Endothelial cell (in vitro differentiated cells): Measurements from ENCODE around the gene CEP170B. TPM values are rescaled to one million over a fixed set of nuclear protein-coding genes. Genes with fewer than 3 reads are reported as not detected.

Source experiments
- DNase-seq: peaks from one replicate; pipeline ENCODE4 v3.0.0; 2021; ENCODE audit warnings: low spot score
- H3K27ac Mint-ChIP-seq: one replicate; pipeline ENCODE4 v1.8.0; 2021; ENCODE audit warnings: mixed read lengths, inconsistent platforms; ENCODE audit not compliant: unreplicated experiment
- H3K27me3 Mint-ChIP-seq: one replicate; pipeline ENCODE4 v1.8.0; 2021; ENCODE audit warnings: mild to moderate bottlenecking, moderate library complexity, mixed read lengths, inconsistent platforms; ENCODE audit not compliant: unreplicated experiment
- H3K36me3 Mint-ChIP-seq: one replicate; pipeline ENCODE4 v1.8.0; 2021; ENCODE audit warnings: mild to moderate bottlenecking, low read depth, mixed read lengths, inconsistent platforms; ENCODE audit not compliant: unreplicated experiment
- H3K4me1 Mint-ChIP-seq: one replicate; pipeline ENCODE4 v1.8.0; 2021; ENCODE audit warnings: mild to moderate bottlenecking, mixed read lengths, inconsistent platforms; ENCODE audit not compliant: unreplicated experiment
- H3K4me3 Mint-ChIP-seq: one replicate; pipeline ENCODE4 v1.8.0; 2021; ENCODE audit warnings: mild to moderate bottlenecking, mixed read lengths, inconsistent platforms; ENCODE audit not compliant: unreplicated experiment
- H3K9me3 Mint-ChIP-seq: one replicate; pipeline ENCODE4 v1.8.0; 2021; ENCODE audit warnings: mixed read lengths, inconsistent platforms; ENCODE audit not compliant: unreplicated experiment
- CTCF ChIP-seq: fragments of 200-600 bp; sonication (generic); IDR thresholded peaks from one replicate; pipeline ENCODE4 v1.5.0; 2021; ENCODE audit warnings: antibody characterized with exemption; ENCODE audit not compliant: unreplicated experiment
- total RNA-seq: library from RNA; stranded (reverse); fragmentation: NEBNext Ultra II Directional; extraction: Animal tissue kit (Norgen Biotek cat#: 25700); gene quantifications from one replicate; pipeline ENCODE4 v1.2.1, GENCODE V29; 2021; ENCODE audit not compliant: unreplicated experiment

CEP170B gene
- total RNA-seq, 1 donor from 2014 or later = 11.3 TPM

GRCh38 chr14:104919993-104920315 lies 54.9 kb downstream of the CEP170B start:
- Mint-ChIP-seq H3K4me1 (no peaks in the 10 kb centered on the region), H3K27me3 (peaks cover 2% of the 10 kb centered on the region), H3K27ac (no peak overlapping the region), H3K4me3 (no peak overlapping the region), H3K9me3 (no peaks in the 10 kb centered on the region), H3K36me3 (no peaks in the 10 kb centered on the region)
- no peak for DNase-seq
- TF ChIP-seq CTCF = no peak

GRCh38 chr14:104923640-104924420 lies 58.8 kb downstream of the CEP170B start:
- H3K9me3 Mint-ChIP-seq = no peaks in the 10 kb centered on the region
- H3K36me3 Mint-ChIP-seq = no peaks in the 10 kb centered on the region
- H3K4me1 Mint-ChIP-seq = no peaks in the 10 kb centered on the region
- peaks cover 5% of the 10 kb centered on the region for H3K27me3 Mint-ChIP-seq
- no peak for TF ChIP-seq CTCF
- H3K27ac Mint-ChIP-seq = no peak overlapping the region
- no peak overlapping the region for H3K4me3 Mint-ChIP-seq
- DNase-seq = no peak

- TF ChIP-seq CTCF = no peak
- H3K9me3 Mint-ChIP-seq = no peaks in the 10 kb centered on the region
- no peak within 1 kb of the TSS for H3K27ac Mint-ChIP-seq
- H3K4me3 Mint-ChIP-seq = no peak within 1 kb of the TSS
- H3K27me3 Mint-ChIP-seq = peaks cover 7% of the 10 kb centered on the region
- H3K36me3 Mint-ChIP-seq = no peaks in the 10 kb centered on the region
- DNase-seq = no peak
- H3K4me1 Mint-ChIP-seq = no peaks in the 10 kb centered on the region
Observed at GRCh38 chr14:104924421-104925213, 59.5 kb downstream of the CEP170B start, which contains the start of gene PLD4. PLD4 (plus strand) TSS chr14:104924879; CDS start chr14:104927141, 2,262 bp downstream.

GRCh38 chr14:104925214-104925854 lies 60.3 kb downstream of the CEP170B start:
- Mint-ChIP-seq H3K27me3 (peaks cover 7% of the 10 kb centered on the region), H3K27ac (no peak overlapping the region), H3K4me3 (no peak overlapping the region), H3K36me3 (no peaks in the 10 kb centered on the region), H3K9me3 (no peaks in the 10 kb centered on the region), H3K4me1 (no peaks in the 10 kb centered on the region)
- no peak for TF ChIP-seq CTCF
- no peak for DNase-seq
